HCT116 (cell line): ENCODE measurements around the gene SNF8.

Experiments
- CEBPB ChIP-seq: IDR thresholded peaks from 2 replicates; pipeline ENCODE4 v1.6.1; 2012; ENCODE audit warnings: low read depth
- CTCF ChIP-seq, 3 experiments: fragments of 200-600 bp in 1 of 3; sonication (generic) in 1 of 3; IDR thresholded peaks in 2 of 3; conservative IDR thresholded peaks in 1 of 3; 2 replicates each; pipeline ENCODE4 v1.5.1; 2012 to 2017; ENCODE audit warnings: low read depth in 2 of 3, low read length in 2 of 3, antibody characterized with exemption in 1 of 3, borderline replicate concordance in 1 of 3, control low read depth in 1 of 3, mild to moderate bottlenecking in 1 of 3, mixed read lengths in 1 of 3, mixed run types in 1 of 3, moderate library complexity in 1 of 3; ENCODE audit not compliant: insufficient read depth in 1 of 3
- EZH2 ChIP-seq: fragments of 200-600 bp; sonication (generic); IDR thresholded peaks from 2 replicates; pipeline ENCODE4 v1.6.1; 2017; ENCODE audit warnings: antibody characterized with exemption, mixed run types
- EZH2phosphoT487 ChIP-seq: fragments of 200-600 bp; IDR thresholded peaks from 2 replicates; pipeline ENCODE4 v1.6.1; 2018; ENCODE audit warnings: antibody characterized with exemption, borderline replicate concordance
- POLR2A ChIP-seq: IDR thresholded peaks from 2 replicates; pipeline ENCODE4 v1.7.0; 2011; ENCODE audit warnings: borderline replicate concordance; ENCODE audit not compliant: insufficient read depth, insufficient read length; ENCODE audit errors: extremely low read depth
- RAD21 ChIP-seq: IDR thresholded peaks from 2 replicates; pipeline ENCODE4 v1.6.1; 2012; ENCODE audit warnings: low read depth, mild to moderate bottlenecking
- REST ChIP-seq: IDR thresholded peaks from 2 replicates; pipeline ENCODE4 v1.6.1; 2012; ENCODE audit warnings: low read depth
- SP1 ChIP-seq: IDR thresholded peaks from 2 replicates; pipeline ENCODE4 v1.6.1; 2012; ENCODE audit warnings: low read depth
- ZBTB33 ChIP-seq: IDR thresholded peaks from 2 replicates; pipeline ENCODE4 v1.6.1; 2011; ENCODE audit warnings: mild to moderate bottlenecking, low read length, moderate library complexity; ENCODE audit not compliant: insufficient replicate concordance; ENCODE audit errors: extremely low read depth

- TF ChIP-seq CTCF (IDR thresholded peaks at IDR 0.05 in 2 of 3, conservative IDR thresholded peaks at IDR 0.05 in 1 of 3; ENCODE audit: borderline replicate concordance in 1 of 3, insufficient read depth in 1 of 3, low read depth in 2 of 3, low read length in 2 of 3) (no peak), POLR2A (no peak), EZH2 (no peak), CEBPB (no peak), EZH2phosphoT487 (no peak), RAD21 (no peak), ZBTB33 (no peak), REST (no peak), SP1 (no peak)
Measured at GRCh38 chr17:48925251-48925990, 19.2 kb downstream of the SNF8 start.
